GM20431 (cell line): ENCODE data around the gene NMNAT3.

Source experiments
- in situ Hi-C: fragments of 300-500 bp; cut with MseI, MboI; formaldehyde crosslinking; loops from one replicate; pipeline ENCODE4 v1.15.0; 2020; ENCODE audit warnings: low sequenced_read_pairs; ENCODE audit not compliant: unreplicated experiment

Gene NMNAT3

GRCh38 chr3:139676632-139677387 is 962 bp downstream of the NMNAT3 start:
- in situ Hi-C loops, result no loop called here

GRCh38 chr3:139676108-139676507 is 1.7 kb downstream of the NMNAT3 start:
- in situ Hi-C loops, result no loop called here

GRCh38 chr3:139675327-139675726 is 2.4 kb downstream of the NMNAT3 start:
- in situ Hi-C loops, result no loop called here

- in situ Hi-C loops, result no loop called here
Observed at GRCh38 chr3:139674571-139675260, 3.1 kb downstream of the NMNAT3 start.

GRCh38 chr3:139672884-139673283 is 4.9 kb downstream of the NMNAT3 start:
- in situ Hi-C loops, result no loop called here

- in situ Hi-C loops, result no loop called here
Observed at GRCh38 chr3:139671863-139672646, 5.7 kb downstream of the NMNAT3 start.

- in situ Hi-C loops, result no loop called here
Observed at GRCh38 chr3:139671107-139671506, 6.7 kb downstream of the NMNAT3 start.

GRCh38 chr3:139670196-139670595 is 7.6 kb downstream of the NMNAT3 start:
- in situ Hi-C loops, result no loop called here

GRCh38 chr3:139668332-139668731 is 9.4 kb downstream of the NMNAT3 start:
- in situ Hi-C loops, result no loop called here

- in situ Hi-C loops, result no loop called here
Observed at GRCh38 chr3:139664958-139665357, 12.8 kb downstream of the NMNAT3 start.

- in situ Hi-C loops, result no loop called here
Observed at GRCh38 chr3:139660269-139660668, 17.5 kb downstream of the NMNAT3 start.

- in situ Hi-C loops, result no loop called here
Observed at GRCh38 chr3:139659511-139659910, 18.3 kb downstream of the NMNAT3 start.

- in situ Hi-C loops, result no loop called here
Observed at GRCh38 chr3:139657936-139658335, 19.8 kb downstream of the NMNAT3 start.

GRCh38 chr3:139657434-139657833 is 20.3 kb downstream of the NMNAT3 start:
- in situ Hi-C loops, result no loop called here

- in situ Hi-C loops, result no loop called here
Observed at GRCh38 chr3:139655909-139656595, 21.7 kb downstream of the NMNAT3 start.

- in situ Hi-C loops, result no loop called here
Observed at GRCh38 chr3:139654637-139655365, 23.0 kb downstream of the NMNAT3 start.

- in situ Hi-C loops, result no loop called here
Observed at GRCh38 chr3:139653582-139653981, 24.2 kb downstream of the NMNAT3 start.

GRCh38 chr3:139652561-139652960 is 25.2 kb downstream of the NMNAT3 start:
- in situ Hi-C loops, result no loop called here

- in situ Hi-C loops, result no loop called here
Observed at GRCh38 chr3:139647866-139648435, 29.8 kb downstream of the NMNAT3 start.
